Nephron progenitor cell (in vitro differentiated cells): Measurements from ENCODE around the gene KRTAP20-3.

Experiments
- DNase-seq: peaks from one replicate; pipeline ENCODE4 v3.0.0; 2021
- H3K27ac Mint-ChIP-seq: 2 replicates; pipeline ENCODE4 v1.8.0; 2021; ENCODE audit warnings: mild to moderate bottlenecking, moderate library complexity, mixed read lengths
- H3K27me3 Mint-ChIP-seq: 2 replicates; pipeline ENCODE4 v1.8.0; 2021; ENCODE audit warnings: mild to moderate bottlenecking, low read depth, mixed read lengths; ENCODE audit not compliant: poor library complexity
- H3K36me3 Mint-ChIP-seq: 2 replicates; pipeline ENCODE4 v1.8.0; 2021; ENCODE audit warnings: low read depth, mixed read lengths
- H3K4me1 Mint-ChIP-seq: 2 replicates; pipeline ENCODE4 v1.8.0; 2021; ENCODE audit warnings: mixed read lengths
- H3K4me3 Mint-ChIP-seq: 2 replicates; pipeline ENCODE4 v1.8.0; 2021; ENCODE audit warnings: mild to moderate bottlenecking, moderate library complexity, mixed read lengths
- H3K9me3 Mint-ChIP-seq: 2 replicates; pipeline ENCODE4 v1.8.0; 2021; ENCODE audit warnings: mild to moderate bottlenecking, moderate library complexity, mixed read lengths
- CTCF ChIP-seq: fragments of 200-600 bp; sonication (generic); IDR thresholded peaks from 2 replicates; pipeline ENCODE4 v1.5.0; 2021; ENCODE audit warnings: antibody characterized with exemption

The KRTAP20-3 gene

GRCh38 chr21:30689822-30690221, 47.2 kb downstream of the KRTAP20-3 start:
- DNase-seq: no peak
- no peaks in the 10 kb centered on the region for H3K36me3 Mint-ChIP-seq
- peaks cover 9% of the 10 kb centered on the region for H3K9me3 Mint-ChIP-seq
- no peak overlapping the region for H3K4me3 Mint-ChIP-seq
- H3K4me1 Mint-ChIP-seq: peaks cover 6% of the 10 kb centered on the region
- no peak overlapping the region for H3K27ac Mint-ChIP-seq
- H3K27me3 Mint-ChIP-seq: peaks cover 3% of the 10 kb centered on the region
- TF ChIP-seq CTCF: no peak
